ENCODE data around the gene OFD1.

OFD1 gene

GRCh38 chrX:13791145-13791544 is 56.6 kb downstream of the OFD1 start:
- Histone ChIP-seq H3K9me3 (ENCODE audit: control insufficient read depth, insufficient read depth, low read length) (no peaks in the 10 kb centered on the region), H4K20me1 (ENCODE audit: control insufficient read depth, insufficient read depth, low read depth, low read length) (no peaks in the 10 kb centered on the region), H3K9me2 (replicated peaks; ENCODE audit: control insufficient read depth, low read length) (no peaks in the 10 kb centered on the region), H3K4me2 (ENCODE audit: low read length) (no peak overlapping the region), H3K79me2 (ENCODE audit: control insufficient read depth, low read length) (no peaks in the 10 kb centered on the region), H3K4me3 (ENCODE audit: low read length) (no peak overlapping the region), H3K36me3 (ENCODE audit: control insufficient read depth, low read length) (no peaks in the 10 kb centered on the region), H3K27me3 (ENCODE audit: control insufficient read depth, low read length) (no peaks in the 10 kb centered on the region), H3K27ac (ENCODE audit: low read depth, low read length) (no peak overlapping the region), H3F3A (ENCODE audit: control insufficient read depth, insufficient read depth) (no peaks in the 10 kb centered on the region), H3K4me1 (ENCODE audit: control insufficient read depth, low read length) (peaks cover 14% of the 10 kb centered on the region)
- TF ChIP-seq EZH2phosphoT487 (IDR thresholded peaks at IDR 0.05; ENCODE audit: borderline replicate concordance, low read length) = no peak
- TF ChIP-seq CTCF (IDR thresholded peaks at IDR 0.05; ENCODE audit: low read depth, low read length, poor library complexity, severe bottlenecking) = no peak

GRCh38 chrX:13791559-13791958 is 57.0 kb downstream of the OFD1 start:
- no peaks in the 10 kb centered on the region for H3F3A ChIP-seq (ENCODE audit: control insufficient read depth, insufficient read depth)
- no peaks in the 10 kb centered on the region for H3K79me2 ChIP-seq (ENCODE audit: control insufficient read depth, low read length)
- no peak overlapping the region for H3K4me3 ChIP-seq (ENCODE audit: low read length)
- H4K20me1 ChIP-seq (ENCODE audit: control insufficient read depth, insufficient read depth, low read depth, low read length) = no peaks in the 10 kb centered on the region
- no peak overlapping the region for H3K4me2 ChIP-seq (ENCODE audit: low read length)
- H3K9me3 ChIP-seq (ENCODE audit: control insufficient read depth, insufficient read depth, low read length) = no peaks in the 10 kb centered on the region
- peaks cover 14% of the 10 kb centered on the region for H3K4me1 ChIP-seq (ENCODE audit: control insufficient read depth, low read length)
- H3K27me3 ChIP-seq (ENCODE audit: control insufficient read depth, low read length) = no peaks in the 10 kb centered on the region
- H3K27ac ChIP-seq (ENCODE audit: low read depth, low read length) = no peak overlapping the region
- H3K9me2 ChIP-seq (replicated peaks; ENCODE audit: control insufficient read depth, low read length) = no peaks in the 10 kb centered on the region
- TF ChIP-seq CTCF (IDR thresholded peaks at IDR 0.05; ENCODE audit: low read depth, low read length, poor library complexity, severe bottlenecking) (no peak), EZH2phosphoT487 (IDR thresholded peaks at IDR 0.05; ENCODE audit: borderline replicate concordance, low read length) (no peak)
- H3K36me3 ChIP-seq (ENCODE audit: control insufficient read depth, low read length) = no peaks in the 10 kb centered on the region

DNA sequence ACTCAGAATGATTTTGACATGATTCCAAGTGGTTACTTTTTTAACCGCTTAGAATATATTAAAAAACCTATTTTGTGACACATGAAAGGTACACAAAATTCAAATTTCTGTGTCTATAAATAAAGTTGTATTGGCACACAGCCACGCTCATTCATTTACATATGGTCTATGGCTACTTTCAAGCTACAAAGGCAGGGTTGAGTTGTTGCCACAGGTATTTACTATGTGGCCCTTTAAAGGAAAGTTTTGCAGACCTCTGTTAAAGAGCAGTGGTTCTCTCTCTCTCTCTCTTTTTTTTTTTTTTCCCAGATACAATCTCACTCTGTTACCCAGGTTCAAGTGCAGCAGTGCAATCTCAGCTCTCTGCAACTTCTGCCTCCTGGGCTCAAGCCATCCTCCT is 59.3 kb downstream of the OFD1 start:
- TF ChIP-seq EZH2phosphoT487 (IDR thresholded peaks at IDR 0.05; ENCODE audit: borderline replicate concordance, low read length) (no peak), CTCF (IDR thresholded peaks at IDR 0.05; ENCODE audit: low read depth, low read length, poor library complexity, severe bottlenecking) (no peak)
- Histone ChIP-seq H3K27me3 (ENCODE audit: control insufficient read depth, low read length) (no peaks in the 10 kb centered on the region), H3K9me3 (ENCODE audit: control insufficient read depth, insufficient read depth, low read length) (no peaks in the 10 kb centered on the region), H3K36me3 (ENCODE audit: control insufficient read depth, low read length) (no peaks in the 10 kb centered on the region), H3K27ac (ENCODE audit: low read depth, low read length) (no peak overlapping the region), H3F3A (ENCODE audit: control insufficient read depth, insufficient read depth) (no peaks in the 10 kb centered on the region), H4K20me1 (ENCODE audit: control insufficient read depth, insufficient read depth, low read depth, low read length) (no peaks in the 10 kb centered on the region), H3K9me2 (replicated peaks; ENCODE audit: control insufficient read depth, low read length) (no peaks in the 10 kb centered on the region), H3K4me1 (ENCODE audit: control insufficient read depth, low read length) (peaks cover 14% of the 10 kb centered on the region), H3K79me2 (ENCODE audit: control insufficient read depth, low read length) (no peaks in the 10 kb centered on the region), H3K4me3 (ENCODE audit: low read length) (no peak overlapping the region), H3K4me2 (ENCODE audit: low read length) (peak overlapping the region; percentile 35)

DNA sequence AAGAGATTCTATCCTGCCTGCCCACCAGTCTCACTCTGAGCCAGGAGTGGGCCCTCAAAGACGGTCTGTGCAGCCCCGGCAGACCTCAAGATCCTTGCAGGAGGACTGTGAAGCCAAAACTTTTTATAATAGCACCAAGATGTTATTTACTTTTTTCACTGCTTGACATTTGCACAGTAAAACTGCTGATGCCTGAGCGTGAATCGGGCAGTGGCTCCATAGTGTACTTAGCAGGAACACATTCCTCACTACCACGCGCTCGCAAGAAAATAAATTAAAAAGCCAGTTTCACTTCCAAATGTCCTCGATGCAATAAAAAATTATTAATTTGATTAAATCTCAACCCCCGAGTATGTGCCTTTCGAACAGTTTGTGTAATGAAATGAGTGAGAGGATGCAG is 59.9 kb downstream of the OFD1 start:
- H3K27me3 ChIP-seq (ENCODE audit: control insufficient read depth, low read length) = no peaks in the 10 kb centered on the region
- TF ChIP-seq EZH2phosphoT487 (IDR thresholded peaks at IDR 0.05; ENCODE audit: borderline replicate concordance, low read length) (no peak), CTCF (IDR thresholded peaks at IDR 0.05; ENCODE audit: low read depth, low read length, poor library complexity, severe bottlenecking) (no peak)

More for the DNA sequence above, 59.9 kb downstream of the OFD1 start:
- Histone ChIP-seq H3K79me2 (ENCODE audit: control insufficient read depth, low read length) (no peaks in the 10 kb centered on the region), H3K36me3 (ENCODE audit: control insufficient read depth, low read length) (no peaks in the 10 kb centered on the region), H3K4me1 (ENCODE audit: control insufficient read depth, low read length) (peaks cover 14% of the 10 kb centered on the region), H3K4me3 (ENCODE audit: low read length) (no peak overlapping the region), H3F3A (ENCODE audit: control insufficient read depth, insufficient read depth) (no peaks in the 10 kb centered on the region), H3K27ac (ENCODE audit: low read depth, low read length) (no peak overlapping the region), H4K20me1 (ENCODE audit: control insufficient read depth, insufficient read depth, low read depth, low read length) (no peaks in the 10 kb centered on the region), H3K4me2 (ENCODE audit: low read length) (peak overlapping the region; percentile 35), H3K9me3 (ENCODE audit: control insufficient read depth, insufficient read depth, low read length) (no peaks in the 10 kb centered on the region), H3K9me2 (replicated peaks; ENCODE audit: control insufficient read depth, low read length) (no peaks in the 10 kb centered on the region)
